CD14-positive monocyte (primary cell): ENCODE measurements around the gene STMN3. TPM values are rescaled to one million over a fixed set of nuclear protein-coding genes. Genes with fewer than 3 reads are reported as not detected.

ENCODE experiments used
- DNase-seq, 3 donors: peaks; one replicate each; pipeline ENCODE4 v3.0.0-alpha.2; 2011 to 2022
- H2AFZ ChIP-seq: 2 replicates; pipeline ENCODE4 v1.6.0; 2012; ENCODE audit warnings: mild to moderate bottlenecking, low read depth, low read length, inconsistent platforms; ENCODE audit not compliant: insufficient read depth, poor library complexity, severe bottlenecking
- H3K27ac ChIP-seq, 2 donors: 1 replicate in 1 of 2; 2 replicates in 1 of 2; pipeline ENCODE4 v1.5.1; 2012 to 2013; ENCODE audit warnings: low read length in 2 of 2, control low read depth in 1 of 2, inconsistent platforms in 1 of 2, low read depth in 1 of 2, mild to moderate bottlenecking in 1 of 2
- H3K27me3 ChIP-seq, 2 donors: one replicate each; pipeline versions ENCODE4 v1.6.0 to v1.6.1; 2011 to 2013; ENCODE audit warnings: low read length in 2 of 2; ENCODE audit not compliant: control insufficient read depth in 2 of 2, insufficient read depth in 2 of 2
- H3K36me3 ChIP-seq, 2 donors: replicated peaks in 1 of 2; 1 replicate in 1 of 2; 2 replicates in 1 of 2; pipeline versions ENCODE4 v1.5.1 to v1.6.1; 2012 to 2013; ENCODE audit warnings: low read length in 2 of 2, control low read depth in 1 of 2, inconsistent platforms in 1 of 2, mild to moderate bottlenecking in 1 of 2; ENCODE audit not compliant: insufficient read depth in 2 of 2, control insufficient read depth in 1 of 2
- H3K4me1 ChIP-seq, 2 donors: 1 replicate in 1 of 2; 2 replicates in 1 of 2; pipeline versions ENCODE4 v1.5.1 to v1.6.1; 2012 to 2013; ENCODE audit warnings: low read length in 2 of 2, control low read depth in 1 of 2, inconsistent platforms in 1 of 2, mild to moderate bottlenecking in 1 of 2, moderate library complexity in 1 of 2; ENCODE audit not compliant: insufficient read depth in 2 of 2, control insufficient read depth in 1 of 2
- H3K4me2 ChIP-seq: replicated peaks from 2 replicates; pipeline ENCODE3; 2012; ENCODE audit warnings: low read length, moderate library complexity, mild to moderate bottlenecking; ENCODE audit not compliant: poor library complexity, severe bottlenecking; ENCODE audit errors: extremely low read depth
- H3K4me3 ChIP-seq, 3 experiments: fragments of 200-600 bp in 1 of 3; sonication (generic) in 1 of 3; replicated peaks in 1 of 3; 1 replicate in 2 of 3; 2 replicates in 1 of 3; pipeline ENCODE4 v1.5.1; 2011 to 2013; ENCODE audit warnings: low read length in 3 of 3, mild to moderate bottlenecking in 3 of 3, control low read depth in 2 of 3, low read depth in 2 of 3, inconsistent platforms in 1 of 3, moderate library complexity in 1 of 3
- H3K79me2 ChIP-seq: 2 replicates; pipeline ENCODE4 v1.6.0; 2012; ENCODE audit warnings: mild to moderate bottlenecking, control low read depth, inconsistent platforms, low read length, moderate library complexity; ENCODE audit not compliant: insufficient read depth
- H3K9ac ChIP-seq: 2 replicates; pipeline ENCODE4 v1.6.0; 2017; ENCODE audit warnings: low read length, mild to moderate bottlenecking; ENCODE audit not compliant: insufficient read depth, poor library complexity, severe bottlenecking
- H3K9me3 ChIP-seq, 2 donors: replicated peaks in 1 of 2; 1 replicate in 1 of 2; 2 replicates in 1 of 2; pipeline versions ENCODE4 v1.5.1 to v1.6.1; 2012 to 2013; ENCODE audit warnings: low read length in 2 of 2, control low read depth in 1 of 2; ENCODE audit not compliant: control insufficient read depth in 1 of 2, insufficient read depth in 1 of 2
- H4K20me1 ChIP-seq: 2 replicates; pipeline ENCODE4 v1.6.0; 2012; ENCODE audit warnings: mild to moderate bottlenecking, low read length, control low read depth, moderate library complexity; ENCODE audit not compliant: insufficient read depth
- H3K27ac Mint-ChIP-seq, 7 donors: one replicate each; pipeline ENCODE4 v1.8.0; 2020; ENCODE audit warnings: mild to moderate bottlenecking in 7 of 7, mixed read lengths in 7 of 7, moderate library complexity in 6 of 7, inconsistent platforms in 2 of 7
- H3K27me3 Mint-ChIP-seq, 3 donors: one replicate each; pipeline ENCODE4 v1.8.0; 2021 to 2022; ENCODE audit warnings: low read depth in 3 of 3, mild to moderate bottlenecking in 3 of 3, mixed read lengths in 3 of 3, moderate library complexity in 3 of 3, inconsistent platforms in 1 of 3
- H3K36me3 Mint-ChIP-seq, 2 donors: one replicate each; pipeline ENCODE4 v1.8.0; 2020; ENCODE audit warnings: mixed read lengths in 2 of 2, inconsistent platforms in 1 of 2, mild to moderate bottlenecking in 1 of 2
- H3K4me1 Mint-ChIP-seq: one replicate; pipeline ENCODE4 v1.8.0; 2020; ENCODE audit warnings: mild to moderate bottlenecking, mixed read lengths
- H3K4me3 Mint-ChIP-seq, 2 donors: one replicate each; pipeline ENCODE4 v1.8.0; 2020; ENCODE audit warnings: mild to moderate bottlenecking in 2 of 2, mixed read lengths in 2 of 2, moderate library complexity in 1 of 2
- H3K9me3 Mint-ChIP-seq, 7 donors: one replicate each; pipeline ENCODE4 v1.8.0; 2020 to 2022; ENCODE audit warnings: mixed read lengths in 7 of 7, mild to moderate bottlenecking in 6 of 7, moderate library complexity in 6 of 7, inconsistent platforms in 2 of 7
- WGBS: methylation state at CpG from one replicate; pipeline ENCODE4 v1.1.5; 2013; ENCODE audit warnings: missing lambda C conversion rate; ENCODE audit not compliant: insufficient coverage; 5-methylcytosine and 5-hydroxymethylcytosine counted together
- intact Hi-C, 2 donors: fragments of 100-400 bp; cut with micrococcal nuclease; formaldehyde crosslinking; loops; one replicate each; pipeline versions ENCODE4 v1.15.0 to v1.15.1; 2023
- polyA plus RNA-seq, 3 donors: library from polyadenylated mRNA; depleted of rRNA in 1 of 3; unstranded in 2 of 3; stranded (reverse) in 1 of 3; fragments of 300-500 nt in 2 of 3; fragments of >200 nt in 1 of 3; fragmentation: Illumina TruSeq in 2 of 3; gene quantifications; 1 replicate in 2 of 3; 2 replicates in 1 of 3; pipeline ENCODE4 v1.2.3, GENCODE V29; 2012 to 2021
- TF ChIP-seq, protein P1 (sequence below): fragments of 200-600 bp; IDR thresholded peaks from one replicate; pipeline ENCODE4 v1.8.0; 2022; ENCODE audit warnings: antibody characterized with exemption, mild to moderate bottlenecking

The STMN3 gene
- polyA plus RNA-seq, 3 donors = 0.10 to 8.1 (median 0.15) TPM

DNA sequence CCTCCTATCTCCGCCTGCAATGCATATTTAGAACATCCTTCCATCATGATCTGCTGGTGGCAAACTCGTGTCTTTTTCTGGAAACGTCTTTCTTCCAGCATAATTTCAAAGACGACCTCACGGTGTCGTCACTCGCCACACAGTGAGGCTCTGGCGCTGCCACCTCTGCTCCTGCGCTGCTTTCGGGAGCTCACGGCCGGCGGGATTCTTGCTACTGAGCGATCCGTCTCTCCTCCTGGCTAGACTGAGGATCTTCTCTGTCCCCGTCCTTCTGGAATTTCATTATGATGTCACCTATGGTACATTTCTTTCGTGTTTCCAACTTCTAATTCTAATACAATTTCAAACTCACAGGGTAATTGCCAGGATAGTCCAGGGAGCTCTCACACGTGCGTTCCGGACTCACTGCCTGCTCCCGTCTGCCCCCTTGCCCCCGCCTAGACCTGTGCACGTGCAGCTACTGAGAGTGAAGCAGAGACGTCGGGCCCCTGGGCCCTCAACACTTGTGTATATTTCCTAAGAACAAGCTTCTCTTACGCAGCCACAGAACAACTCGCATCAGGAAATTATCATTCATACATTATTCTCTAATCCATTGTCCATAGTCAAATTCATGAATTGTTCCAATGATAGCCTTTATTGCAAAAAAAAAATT, 53.7 kb downstream of the STMN3 start:
- no peak for DNase-seq
- H3K79me2 ChIP-seq = no peaks in the 10 kb centered on the region
- no peak overlapping the region for H2AFZ ChIP-seq
- H3K9ac ChIP-seq = no peak overlapping the region
- H3K4me1 ChIP-seq = no peaks in the 10 kb centered on the region
- TF ChIP-seq, protein P1, sequence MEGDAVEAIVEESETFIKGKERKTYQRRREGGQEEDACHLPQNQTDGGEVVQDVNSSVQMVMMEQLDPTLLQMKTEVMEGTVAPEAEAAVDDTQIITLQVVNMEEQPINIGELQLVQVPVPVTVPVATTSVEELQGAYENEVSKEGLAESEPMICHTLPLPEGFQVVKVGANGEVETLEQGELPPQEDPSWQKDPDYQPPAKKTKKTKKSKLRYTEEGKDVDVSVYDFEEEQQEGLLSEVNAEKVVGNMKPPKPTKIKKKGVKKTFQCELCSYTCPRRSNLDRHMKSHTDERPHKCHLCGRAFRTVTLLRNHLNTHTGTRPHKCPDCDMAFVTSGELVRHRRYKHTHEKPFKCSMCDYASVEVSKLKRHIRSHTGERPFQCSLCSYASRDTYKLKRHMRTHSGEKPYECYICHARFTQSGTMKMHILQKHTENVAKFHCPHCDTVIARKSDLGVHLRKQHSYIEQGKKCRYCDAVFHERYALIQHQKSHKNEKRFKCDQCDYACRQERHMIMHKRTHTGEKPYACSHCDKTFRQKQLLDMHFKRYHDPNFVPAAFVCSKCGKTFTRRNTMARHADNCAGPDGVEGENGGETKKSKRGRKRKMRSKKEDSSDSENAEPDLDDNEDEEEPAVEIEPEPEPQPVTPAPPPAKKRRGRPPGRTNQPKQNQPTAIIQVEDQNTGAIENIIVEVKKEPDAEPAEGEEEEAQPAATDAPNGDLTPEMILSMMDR = no peak
- no peak overlapping the region for H3K4me2 ChIP-seq
- H4K20me1 ChIP-seq = peaks cover 5% of the 10 kb centered on the region
- no peaks in the 10 kb centered on the region for H3K27me3 ChIP-seq
- WGBS = 99% methylated on average over 24 of the region's 27 CpGs
- H3K4me3 Mint-ChIP-seq = no peak overlapping the region
- H3K27ac Mint-ChIP-seq = no peak overlapping the region
- no peak overlapping the region for H3K27ac ChIP-seq
- H3K4me3 ChIP-seq = no peak overlapping the region
- H3K4me1 Mint-ChIP-seq = peaks cover 7% of the 10 kb centered on the region
- peaks cover 0 to 2% (median 1%) of the 10 kb centered on the region in 3 donors for H3K27me3 Mint-ChIP-seq
- peaks cover 0 to 2% (median 0%) of the 10 kb centered on the region in 7 donors for H3K9me3 Mint-ChIP-seq
- H3K36me3 Mint-ChIP-seq = peaks cover 67 to 98% of the 10 kb centered on the region in 2 donors
- intact Hi-C loops = no loop called here
- peaks cover 54 to 87% of the 10 kb centered on the region in 2 donors for H3K36me3 ChIP-seq
- H3K9me3 ChIP-seq = no peaks in the 10 kb centered on the region

DNA sequence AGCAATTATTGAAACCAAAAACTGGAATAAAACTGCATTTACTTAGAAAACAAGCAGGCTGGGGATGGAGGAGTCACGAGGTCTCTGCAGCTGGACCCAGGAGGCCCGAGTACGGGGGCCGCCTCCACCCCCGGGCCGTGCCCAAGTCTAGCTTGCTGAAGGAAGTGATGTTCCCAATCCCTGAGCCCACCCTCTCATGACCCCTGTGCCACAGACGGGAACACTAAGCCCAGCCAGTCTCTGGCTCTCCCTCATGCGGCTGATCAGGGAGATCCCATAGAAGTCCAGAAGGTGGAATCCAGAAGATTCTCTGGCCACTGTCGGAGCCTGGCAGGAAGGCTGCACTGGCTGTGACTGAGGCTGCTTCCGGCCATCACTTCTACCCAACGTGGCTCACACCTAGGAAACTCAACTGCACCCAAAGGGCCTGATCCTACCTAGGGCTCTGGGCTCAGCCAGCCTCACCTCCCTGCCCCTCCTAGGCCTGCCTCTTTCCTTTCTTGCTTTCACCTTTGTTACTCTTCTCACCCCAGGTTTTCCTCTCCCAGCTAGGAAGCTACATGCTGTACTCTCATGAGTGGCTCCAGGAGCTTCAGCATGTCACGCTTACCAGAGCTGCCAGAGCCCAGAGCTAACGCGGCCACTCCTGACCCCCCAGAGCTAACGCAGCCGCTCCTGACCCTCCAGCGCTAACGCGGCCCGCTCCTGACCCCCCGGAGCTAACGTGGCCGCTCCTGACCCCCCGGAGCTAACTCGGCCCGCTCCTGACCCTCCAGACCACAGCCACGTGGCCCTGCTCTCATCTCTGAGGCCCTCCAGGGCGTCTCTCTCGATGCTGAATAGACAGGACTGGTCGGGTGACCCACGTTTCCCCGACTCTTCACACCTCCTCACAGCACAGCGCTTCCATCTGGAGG, 54.5 kb downstream of the STMN3 start:
- no peak overlapping the region for H3K4me3 ChIP-seq
- no peak for DNase-seq
- H3K27me3 ChIP-seq = no peaks in the 10 kb centered on the region
- no peaks in the 10 kb centered on the region for H3K79me2 ChIP-seq
- peaks cover 0 to 1% (median 0%) of the 10 kb centered on the region in 3 donors for H3K27me3 Mint-ChIP-seq
- H3K4me3 Mint-ChIP-seq = no peak overlapping the region
- H3K9ac ChIP-seq = no peak overlapping the region
- intact Hi-C loops = no loop called here
- no peaks in the 10 kb centered on the region for H3K4me1 ChIP-seq
- no peak overlapping the region for H3K27ac Mint-ChIP-seq
- WGBS = 95% methylated on average over 29 of the region's 33 CpGs
- no peak overlapping the region for H3K4me2 ChIP-seq
- H3K36me3 ChIP-seq = peaks cover 56 to 91% of the 10 kb centered on the region in 2 donors
- peaks cover 7% of the 10 kb centered on the region for H3K4me1 Mint-ChIP-seq
- H3K9me3 Mint-ChIP-seq = no peaks in the 10 kb centered on the region
- H2AFZ ChIP-seq = no peak overlapping the region
- TF ChIP-seq, protein P1 = no peak
- H4K20me1 ChIP-seq = peaks cover 5% of the 10 kb centered on the region
- H3K9me3 ChIP-seq = no peaks in the 10 kb centered on the region
- peaks cover 67 to 98% of the 10 kb centered on the region in 2 donors for H3K36me3 Mint-ChIP-seq
- no peak overlapping the region for H3K27ac ChIP-seq
